22Rv1 (cell line): ENCODE results near the gene WAC.

Experiments used
- H3K27ac ChIP-seq: fragments of 450-650 bp; 2 replicates; pipeline ENCODE4 v1.5.1; 2017
- CTCF ChIP-seq: fragments of 450-650 bp; IDR thresholded peaks from 2 replicates; pipeline ENCODE4 v1.5.1; 2017; ENCODE audit warnings: mild to moderate bottlenecking
- ZFX ChIP-seq: fragments of 450-650 bp; IDR thresholded peaks from 2 replicates; pipeline ENCODE4 v1.6.1; 2017; ENCODE audit warnings: antibody characterized with exemption, borderline replicate concordance

Gene WAC

GRCh38 chr10:28581916-28582315, 49.0 kb downstream of the WAC start:
- TF ChIP-seq CTCF, result no peak
- no peak for TF ChIP-seq ZFX
- no peak overlapping the region for H3K27ac ChIP-seq

- no peak for TF ChIP-seq CTCF
- no peak overlapping the region for H3K27ac ChIP-seq
Observed at GRCh38 chr10:28585076-28585475, 52.2 kb downstream of the WAC start.

- TF ChIP-seq ZFX (no peak), CTCF (no peak)
- no peak overlapping the region for H3K27ac ChIP-seq
Observed at GRCh38 chr10:28586176-28586575, 53.3 kb downstream of the WAC start.

DNA sequence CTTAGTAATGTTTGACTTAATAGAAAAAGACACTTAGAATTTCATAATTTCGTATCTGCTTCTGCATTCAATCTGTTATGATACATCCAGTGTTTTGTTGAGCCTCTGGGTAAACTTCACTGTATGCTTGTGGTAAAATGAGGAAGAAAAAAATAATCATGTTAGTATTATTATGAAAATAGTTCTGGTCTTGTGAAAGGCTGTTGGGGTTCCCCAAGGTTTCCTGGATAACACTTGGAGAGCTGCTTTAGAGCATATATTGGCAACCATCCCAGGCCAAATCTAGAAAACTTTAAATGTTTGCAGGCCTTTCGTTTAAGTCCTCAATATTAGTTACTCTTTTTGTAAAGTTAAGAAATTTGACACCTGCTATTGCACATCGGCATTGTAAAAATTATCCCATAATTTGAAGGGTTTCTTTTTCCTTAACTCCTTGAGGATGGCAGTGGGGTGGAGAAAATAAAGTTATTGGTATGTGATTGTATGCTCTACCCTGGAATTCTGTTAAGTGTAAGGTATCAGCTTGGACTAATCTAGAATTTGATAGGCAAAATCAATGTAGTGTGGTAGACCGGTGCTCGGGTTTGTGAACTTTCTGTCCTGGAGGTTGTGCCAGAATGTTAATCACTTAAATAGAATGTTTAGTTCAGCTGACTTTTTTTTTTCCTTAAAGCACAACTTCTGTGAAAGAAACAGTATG, 54.5 kb downstream of the WAC start:
- TF ChIP-seq CTCF (no peak), ZFX (no peak)
- no peak overlapping the region for H3K27ac ChIP-seq

GRCh38 chr10:28587970-28588290, 55.0 kb downstream of the WAC start:
- no peak overlapping the region for H3K27ac ChIP-seq
- TF ChIP-seq ZFX, result no peak
- peak; percentile 12 for TF ChIP-seq CTCF

DNA sequence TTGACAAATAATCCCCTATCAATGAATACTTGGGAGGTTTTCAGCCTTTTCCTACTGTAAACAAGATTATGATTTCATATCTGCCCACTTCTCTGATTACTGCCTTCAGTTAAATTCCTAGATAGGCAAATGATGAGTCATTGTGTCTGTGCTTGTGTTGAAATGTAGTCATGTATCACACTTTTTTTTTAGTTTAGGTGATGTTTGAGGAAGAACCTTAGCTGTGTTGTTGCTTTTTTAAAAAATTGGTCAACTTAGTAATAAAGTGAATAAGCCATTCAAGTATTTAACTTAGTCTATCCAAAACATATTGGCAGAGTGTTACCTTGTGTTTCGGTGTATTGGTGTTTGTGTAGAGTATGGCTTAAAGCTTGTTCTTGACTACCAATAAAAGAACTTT, 60.0 kb downstream of the WAC start:
- TF ChIP-seq ZFX, result no peak
- no peak for TF ChIP-seq CTCF
- no peak overlapping the region for H3K27ac ChIP-seq

DNA sequence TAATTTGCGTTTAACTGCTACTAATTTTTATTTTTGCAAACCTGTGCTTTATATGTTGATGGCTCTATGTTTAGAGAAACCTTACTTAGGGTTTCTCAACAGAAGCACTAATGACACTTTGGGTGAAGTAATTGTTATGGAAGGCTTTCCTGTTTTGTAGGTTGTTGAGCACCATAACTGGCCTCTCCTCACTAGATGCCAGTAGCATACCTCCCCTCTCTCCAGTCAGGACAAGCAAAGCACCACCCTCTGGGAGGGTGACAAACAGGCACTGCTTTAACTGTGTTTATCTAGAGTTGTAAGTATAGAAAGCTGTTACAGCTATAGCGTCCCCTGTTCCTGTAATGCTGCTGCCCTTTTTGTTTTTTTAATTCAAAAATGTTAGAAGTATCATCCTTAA, 60.9 kb downstream of the WAC start:
- TF ChIP-seq ZFX, result no peak
- TF ChIP-seq CTCF, result no peak
- H3K27ac ChIP-seq, result no peak overlapping the region
